Pancreas (tissue), 10 donors: ENCODE results near the gene COL4A6. TPM values are rescaled to one million over a fixed set of nuclear protein-coding genes. Genes with fewer than 3 reads are reported as not detected.

Source experiments
- ATAC-seq, 4 donors: fragments of 200-7000 bp; cut with Tn5 transposase; one replicate each; pipeline versions ENCODE4 v1.8.0 to v1.9.1; 2020; ENCODE audit warnings: mild to moderate bottlenecking in 4 of 4, moderate library complexity in 4 of 4
- DNase-seq, 6 donors: peaks; one replicate each; pipeline ENCODE4 v3.0.0-alpha.2; 2020
- FAIRE-seq: peaks from 2 replicates; lab custom pipeline; 2012; peaks lifted over from hg19 to GRCh38; lab: Jason Lieb, UNC
- H3K27ac ChIP-seq, 4 donors: fragments of 200-600 bp; sonication (generic); 1 replicate in 3 of 4; 2 replicates in 1 of 4; pipeline versions ENCODE4 v1.5.0 to v1.8.0; 2020
- H3K27me3 ChIP-seq, 4 donors: fragments of 200-600 bp; one replicate each; pipeline ENCODE4 v1.8.0; 2021
- H3K36me3 ChIP-seq, 3 donors: fragments of 200-600 bp; sonication (generic) in 1 of 3; one replicate each; pipeline versions ENCODE4 v1.5.0 to v1.8.0; 2020 to 2021
- H3K4me1 ChIP-seq, 3 donors: fragments of 200-600 bp; one replicate each; pipeline ENCODE4 v1.8.0; 2021
- H3K4me3 ChIP-seq, 4 donors: fragments of 200-600 bp; sonication (generic) in 2 of 4; one replicate each; pipeline versions ENCODE4 v1.5.0 to v1.8.0; 2020 to 2021
- H3K9me3 ChIP-seq, 4 donors: fragments of 200-600 bp; one replicate each; pipeline ENCODE4 v1.8.0; 2021
- CTCF ChIP-seq, 4 donors: fragments of 200-600 bp; sonication (generic) in 3 of 4; IDR thresholded peaks; one replicate each; pipeline versions ENCODE4 v1.5.0 to v1.8.0; 2021; ENCODE audit warnings: antibody characterized with exemption in 4 of 4
- WGBS, 2 donors: extraction: QIAGEN DNeasy Blood & Tissue Kit; methylation state at CpG; one replicate each; pipeline ENCODE4 v1.1.7; 2013; 5-methylcytosine and 5-hydroxymethylcytosine counted together
- intact Hi-C, 3 donors: fragments of 100-400 bp; cut with DNase I; formaldehyde crosslinking; loops; one replicate each; pipeline versions ENCODE4 v1.11.1 to v1.14.2; 2022
- polyA plus RNA-seq, 2 donors: library from polyadenylated mRNA; stranded (reverse); fragments of 200-250 nt; gene quantifications; one replicate each; pipeline ENCODE4 v1.2.3, GENCODE V29; 2013
- total RNA-seq, 6 donors: library from RNA; stranded (reverse); fragmentation: NEBNext Ultra II Directional in 4 of 6; extraction: Animal tissue kit (Norgen Biotek cat#: 25700) in 4 of 6; gene quantifications; one replicate each; pipeline versions ENCODE4 v1.2.1 to v1.2.4, GENCODE V29; 2021 to 2023
- donor health status: healthy with polysubstance abuse.
- donor health status: DM: no; HTN: no; CAD: no; lungs with moderate emphysema.
- donor health status: DM: no; HTN: no; CAD: no.
- donor health status: control.
- donor health status: control.
- donor health status: Bipolar disorder and iron deficiency.
- donor health status: DM: yes; HTN: yes; CAD: no.
- donor health status: DM: no; HTN: no; CAD: no.
- donor health status: DM: no; HTN: no; CAD: no.
- donor health status: DM: yes; HTN: yes; CAD: no.

Gene COL4A6
- total and polyA plus RNA-seq, 8 donors = 0.06 to 0.25 (median 0.10) TPM; not detected in 2

GRCh38 chrX:108173874-108174273 lies 264.3 kb downstream of the COL4A6 start:
- FAIRE-seq (no peak), DNase-seq (no peak), ATAC-seq (no peak)
- Histone ChIP-seq H3K4me3 (no peak overlapping the region), H3K27me3 (no peaks in the 10 kb centered on the region), H3K9me3 (no peaks in the 10 kb centered on the region), H3K4me1 (no peaks in the 10 kb centered on the region), H3K27ac (no peak overlapping the region), H3K36me3 (no peaks in the 10 kb centered on the region)
- intact Hi-C loops = no loop called here
- TF ChIP-seq CTCF (IDR thresholded peaks at IDR 0.05) = no peak
- WGBS, 2 donors = 21 to 26% methylated on average over 3 of the region's 3 CpGs

- 90 to 94% methylated on average over 4 of the region's 4 CpGs for WGBS, 2 donors
- Histone ChIP-seq H3K36me3 (no peaks in the 10 kb centered on the region), H3K27ac (no peak overlapping the region), H3K27me3 (peaks cover 0 to 6% (median 0%) of the 10 kb centered on the region in 4 donors), H3K4me3 (no peak overlapping the region), H3K4me1 (no peaks in the 10 kb centered on the region), H3K9me3 (no peaks in the 10 kb centered on the region)
- no peak for TF ChIP-seq CTCF (IDR thresholded peaks at IDR 0.05)
- ATAC-seq (no peak), FAIRE-seq (no peak), DNase-seq (no peak)
- intact Hi-C loops = no loop called here
These were observed 266.6 kb downstream of the COL4A6 start for GRCh38 chrX:108171671-108172070.

GRCh38 chrX:108169768-108170167 lies 268.5 kb downstream of the COL4A6 start:
- Histone ChIP-seq H3K9me3 (no peaks in the 10 kb centered on the region), H3K36me3 (no peaks in the 10 kb centered on the region), H3K4me1 (no peaks in the 10 kb centered on the region), H3K27ac (no peak overlapping the region), H3K27me3 (peaks cover 0 to 7% (median 0%) of the 10 kb centered on the region in 4 donors), H3K4me3 (no peak overlapping the region)
- DNase-seq (no peak), ATAC-seq (no peak), FAIRE-seq (no peak)
- TF ChIP-seq CTCF (IDR thresholded peaks at IDR 0.05) = no peak
- intact Hi-C loops = no loop called here
- 91 to 92% methylated on average over 3 of the region's 3 CpGs for WGBS, 2 donors

GRCh38 chrX:108168961-108169740 lies 269.1 kb downstream of the COL4A6 start:
- no peaks in the 10 kb centered on the region for H3K4me1 ChIP-seq
- H3K27ac ChIP-seq = no peak overlapping the region
- no peak for TF ChIP-seq CTCF (IDR thresholded peaks at IDR 0.05)
- ATAC-seq (no peak), FAIRE-seq (no peak), DNase-seq (no peak)
- H3K36me3 ChIP-seq = no peaks in the 10 kb centered on the region
- 85 to 88% methylated on average over 9 of the region's 9 CpGs for WGBS, 2 donors
- intact Hi-C loops = no loop called here
- H3K4me3 ChIP-seq = no peak overlapping the region
- H3K9me3 ChIP-seq = no peaks in the 10 kb centered on the region
- peaks cover 0 to 7% (median 0%) of the 10 kb centered on the region in 4 donors for H3K27me3 ChIP-seq

GRCh38 chrX:108167211-108167872 lies 270.9 kb downstream of the COL4A6 start:
- DNase-seq (no peak), ATAC-seq (no peak), FAIRE-seq (no peak)
- no peak overlapping the region for H3K4me3 ChIP-seq
- TF ChIP-seq CTCF (IDR thresholded peaks at IDR 0.05) = no peak
- peaks cover 0 to 11% (median 0%) of the 10 kb centered on the region in 4 donors for H3K27me3 ChIP-seq
- no peaks in the 10 kb centered on the region for H3K4me1 ChIP-seq
- intact Hi-C loops = no loop called here
- H3K27ac ChIP-seq = no peak overlapping the region
- H3K9me3 ChIP-seq = no peaks in the 10 kb centered on the region
- no peaks in the 10 kb centered on the region for H3K36me3 ChIP-seq
- 65 to 71% methylated on average over 5 of the region's 5 CpGs for WGBS, 2 donors
